ENCODE measurements around the gene ROGDI.
A peak's percentile ranks its signal among the peaks of the same experiment; 100 is the strongest.

The ROGDI gene

DNA sequence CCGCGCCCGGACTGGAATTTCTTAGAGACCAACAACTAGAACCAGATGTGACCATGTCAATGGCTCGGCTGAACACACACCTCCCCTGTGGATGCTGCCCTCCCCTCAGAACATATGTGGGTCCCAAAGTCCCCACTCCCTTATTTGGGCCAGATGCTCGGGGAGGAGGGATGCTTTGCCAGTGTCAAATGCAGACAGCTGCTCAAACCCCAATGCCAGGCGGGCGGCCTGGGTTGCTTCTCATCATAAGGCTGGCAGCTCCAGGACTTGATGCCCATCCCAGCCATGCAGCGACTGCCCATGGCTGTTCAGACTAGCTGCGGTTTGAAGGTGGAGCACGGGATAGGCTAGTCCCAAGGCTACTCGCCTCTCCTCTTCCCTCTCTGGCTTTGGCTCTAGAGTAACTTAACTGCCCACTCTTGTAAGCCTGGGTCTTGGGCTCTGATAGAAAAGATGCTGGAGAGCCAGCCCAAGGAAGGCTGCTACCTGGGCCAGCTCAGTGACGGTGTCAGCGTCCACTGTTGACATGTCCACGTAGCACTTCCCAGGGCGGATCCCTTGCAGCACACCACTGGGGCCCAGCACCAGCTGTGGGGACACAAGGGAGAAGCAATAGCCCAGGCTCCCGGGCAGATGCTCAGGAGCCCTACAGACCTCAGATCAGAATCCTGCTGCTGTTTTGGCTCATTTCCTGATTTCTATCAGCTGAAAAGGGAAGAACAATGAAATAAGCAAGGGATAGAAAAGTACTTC, 11.0 kb upstream of the ROGDI start:
- DNase-seq = no peak

DNA sequence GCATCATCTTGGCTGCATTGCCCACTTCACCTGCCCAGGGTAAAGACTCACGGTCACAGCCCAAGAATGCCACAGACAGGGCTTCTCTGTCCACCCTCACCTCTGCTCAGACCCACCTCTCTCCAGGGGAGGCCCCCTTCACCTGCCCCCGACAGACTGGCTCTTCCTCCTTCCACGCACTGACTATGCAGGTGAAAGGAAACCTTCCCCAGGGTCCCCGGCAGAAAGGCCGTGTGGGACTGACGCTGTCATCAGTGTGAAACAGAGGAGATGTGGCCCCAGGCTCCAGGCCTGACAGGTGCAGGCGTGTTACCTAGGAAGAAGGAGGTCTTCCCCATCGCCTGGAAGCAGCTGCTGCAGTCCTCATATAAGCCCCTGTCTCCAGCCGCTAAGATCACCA, 9.3 kb upstream of the ROGDI start:
- no peak for DNase-seq

DNA sequence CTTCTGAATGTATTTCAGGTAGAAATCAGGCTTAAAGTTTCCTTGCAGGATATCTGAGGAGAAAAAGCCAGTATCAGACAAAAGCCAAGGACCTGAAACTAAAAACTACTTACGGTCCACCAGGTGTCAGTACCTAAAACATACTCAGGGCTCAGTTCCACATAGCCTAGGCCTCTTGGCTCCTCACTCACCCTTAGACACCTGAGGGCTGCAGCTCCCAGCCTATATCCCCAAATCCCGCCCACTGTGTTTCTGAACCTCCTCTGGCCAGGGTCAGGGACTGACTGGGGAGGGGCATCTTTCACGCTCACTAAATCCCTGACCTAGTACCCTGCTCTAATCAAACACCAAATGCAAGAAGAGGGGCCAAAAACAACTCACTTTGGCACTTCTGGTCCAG, 8.8 kb upstream of the ROGDI start:
- DNase-seq = no peak

DNA sequence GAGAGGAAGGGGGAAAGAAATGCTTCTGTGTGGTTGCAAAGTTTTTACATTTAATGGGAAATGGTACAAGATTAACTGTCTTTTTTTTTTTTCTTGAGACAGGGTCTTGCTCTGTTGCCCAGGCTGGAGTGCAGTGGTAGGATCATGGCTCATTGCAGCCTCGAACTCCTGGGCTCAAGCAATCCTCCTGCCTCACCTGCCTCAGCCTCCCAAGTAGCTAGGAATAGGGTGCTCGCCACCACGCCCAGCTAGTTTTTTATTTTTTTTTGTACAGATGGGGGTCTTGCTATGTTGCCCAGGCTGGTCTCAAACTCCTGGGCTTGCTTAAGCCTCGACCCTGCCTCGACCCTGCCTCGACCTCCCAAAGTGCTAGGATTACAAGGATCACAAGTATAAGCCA, 3.8 kb upstream of the ROGDI start:
- no peak for DNase-seq

DNA sequence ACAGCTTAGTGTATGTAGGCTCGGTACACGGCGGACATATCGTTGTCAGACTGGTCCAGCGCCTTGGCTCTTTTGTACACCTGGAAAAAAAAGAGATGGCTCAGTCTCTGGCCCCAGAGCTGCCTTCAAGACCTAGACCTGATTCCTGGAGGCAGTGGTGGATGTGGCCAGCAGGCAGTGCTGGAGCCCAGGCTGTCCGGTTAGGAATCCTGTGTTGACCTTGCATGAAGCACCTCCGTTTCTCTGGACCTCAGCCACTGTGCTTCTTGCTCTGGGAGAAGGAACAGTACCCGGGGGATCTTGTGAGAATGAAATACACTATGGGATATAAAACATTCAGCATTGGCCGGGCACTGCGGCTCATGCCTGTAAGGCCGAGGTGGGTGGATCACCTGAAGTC, 2.8 kb upstream of the ROGDI start:
- DNase-seq = no peak

DNA sequence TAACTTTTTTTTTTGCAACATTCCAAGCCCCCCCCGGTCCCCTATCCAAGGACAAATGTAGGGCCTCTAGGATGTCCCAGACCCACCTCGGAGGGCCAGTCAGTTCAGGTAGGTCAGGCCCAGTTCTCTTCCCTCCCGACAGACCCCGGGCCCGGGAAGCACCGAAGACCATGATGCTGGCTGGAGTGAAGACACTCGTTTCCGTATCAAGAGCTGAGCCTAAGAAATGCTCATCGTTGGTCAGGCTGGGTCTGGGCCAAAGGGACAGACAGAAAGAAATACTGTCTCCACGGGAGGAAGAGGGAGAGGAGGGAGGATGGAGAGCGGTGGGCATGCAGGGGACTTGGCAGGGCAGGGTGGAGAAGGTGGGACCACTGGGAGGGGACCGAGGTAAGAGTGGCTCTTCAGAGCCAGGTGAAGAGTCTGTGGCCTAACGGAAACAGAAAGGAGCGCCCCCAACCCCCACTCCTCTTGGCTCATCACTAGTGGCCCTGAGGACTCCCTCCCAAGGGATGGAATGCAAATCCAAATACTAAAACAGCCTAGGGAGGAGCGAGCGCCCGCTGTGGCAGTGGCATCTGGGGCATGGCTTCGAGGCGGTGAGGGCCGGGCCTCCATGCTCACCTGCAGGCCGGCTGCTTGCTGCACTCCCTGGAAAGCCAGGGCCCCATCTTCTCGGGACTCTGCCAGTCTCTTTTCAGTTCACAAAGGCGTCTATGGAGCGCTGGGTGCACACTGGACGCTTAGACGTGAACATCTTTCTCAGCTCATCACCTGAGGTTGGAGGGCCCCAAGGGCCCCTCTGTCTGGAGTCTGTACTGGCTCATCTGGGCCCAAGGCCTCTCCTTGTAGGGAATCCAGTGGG, 1.7 kb upstream of the ROGDI start:
- no peak for DNase-seq

DNA sequence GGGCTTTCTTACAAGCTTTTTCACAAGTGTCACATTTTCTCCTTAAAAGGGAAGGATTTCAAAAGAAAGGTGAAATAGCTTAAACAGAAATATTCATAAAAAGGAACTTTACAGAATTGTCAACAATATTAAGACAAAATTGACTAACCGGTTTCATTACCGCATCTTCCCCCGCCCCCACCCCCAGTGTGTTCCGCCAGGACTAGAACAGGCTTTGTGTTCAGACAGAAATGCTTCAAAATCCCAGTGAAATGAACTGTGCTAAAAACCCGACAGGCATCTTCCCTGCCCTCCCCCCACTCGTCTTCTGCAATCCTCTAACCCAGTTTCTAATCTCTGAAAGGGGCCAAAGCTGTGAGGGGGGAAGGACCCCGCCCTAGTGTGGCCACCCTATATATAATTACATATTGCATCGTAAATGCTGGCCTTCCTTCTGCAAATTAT, 990 bp upstream of the ROGDI start:
- DNase-seq = no peak

DNA sequence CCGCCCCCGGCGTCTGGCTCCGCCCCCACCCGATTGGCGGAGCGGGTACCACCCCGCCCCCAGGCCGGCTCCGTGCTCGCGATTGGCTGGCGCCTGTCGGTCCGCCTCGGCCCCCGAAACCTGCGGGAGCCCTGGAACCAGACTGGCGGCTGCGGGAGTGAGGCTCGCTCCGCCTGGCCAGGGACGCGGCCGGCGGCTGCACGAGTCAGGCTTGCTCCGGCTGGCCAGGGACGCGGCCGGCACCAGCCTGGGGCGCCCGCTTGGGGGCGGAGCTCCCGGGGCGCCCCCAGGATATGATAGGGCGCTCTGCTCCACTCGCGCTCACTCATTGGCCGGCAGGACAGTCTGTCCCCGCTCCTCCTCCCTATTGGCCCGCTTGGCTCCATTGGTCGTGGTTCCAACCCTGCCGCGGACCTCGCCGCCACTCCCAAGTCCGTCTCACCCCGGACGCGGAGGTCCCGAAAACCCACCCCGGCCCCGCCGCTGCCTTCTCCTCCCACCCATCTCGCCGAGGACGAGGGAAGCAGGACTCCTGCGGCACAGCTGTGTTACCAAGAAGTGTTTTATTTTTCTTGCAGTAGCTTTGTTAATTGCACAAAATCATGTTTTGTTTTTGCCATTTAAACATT, 340 bp upstream of the ROGDI start:
- peak; percentile 87 for DNase-seq

DNA sequence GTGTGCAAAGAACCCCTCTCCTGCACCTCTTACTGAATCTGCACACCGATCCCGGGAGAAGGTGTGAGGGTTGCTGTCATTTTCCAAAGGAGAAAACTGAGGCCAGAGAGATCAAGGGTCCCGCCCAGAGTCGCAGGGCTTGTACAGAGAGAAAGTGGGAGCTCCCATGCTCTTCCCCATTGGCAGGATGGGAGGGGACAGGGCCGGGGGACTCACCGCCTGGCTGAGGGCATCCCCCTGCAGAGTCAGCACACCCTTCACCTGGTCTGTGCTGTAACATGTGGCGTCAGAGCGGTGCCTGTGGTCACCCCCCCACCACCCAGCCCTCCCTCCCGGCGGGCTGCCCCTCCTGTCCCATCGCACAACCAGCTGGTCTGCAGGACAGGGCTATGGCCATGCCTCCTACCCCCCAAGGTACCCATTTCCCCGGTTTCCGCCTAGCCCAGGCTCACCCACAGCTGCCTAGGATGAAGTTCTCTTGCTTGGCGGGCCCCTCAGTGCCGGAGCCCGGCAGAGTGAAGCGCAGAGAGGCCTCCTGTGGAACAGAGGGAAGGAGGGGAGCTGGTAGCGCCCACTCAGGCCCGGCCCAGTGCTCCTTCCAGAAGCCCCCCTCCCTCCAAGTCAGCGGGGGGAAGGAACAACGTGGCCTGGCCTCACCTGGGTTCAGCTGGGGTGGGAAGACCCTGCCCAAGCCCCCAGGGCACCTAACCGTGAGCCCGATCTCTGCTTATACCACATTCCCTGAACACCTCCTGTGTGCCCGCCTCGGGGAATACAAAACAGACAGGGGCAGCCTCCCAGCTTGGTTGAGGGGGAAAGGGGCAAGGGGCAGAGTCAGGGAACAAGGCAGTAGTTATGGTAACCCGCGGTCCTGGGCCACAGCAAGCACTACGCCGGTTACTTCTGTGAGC, 1.1 kb downstream of the ROGDI start:
- DNase-seq = no peak

DNA sequence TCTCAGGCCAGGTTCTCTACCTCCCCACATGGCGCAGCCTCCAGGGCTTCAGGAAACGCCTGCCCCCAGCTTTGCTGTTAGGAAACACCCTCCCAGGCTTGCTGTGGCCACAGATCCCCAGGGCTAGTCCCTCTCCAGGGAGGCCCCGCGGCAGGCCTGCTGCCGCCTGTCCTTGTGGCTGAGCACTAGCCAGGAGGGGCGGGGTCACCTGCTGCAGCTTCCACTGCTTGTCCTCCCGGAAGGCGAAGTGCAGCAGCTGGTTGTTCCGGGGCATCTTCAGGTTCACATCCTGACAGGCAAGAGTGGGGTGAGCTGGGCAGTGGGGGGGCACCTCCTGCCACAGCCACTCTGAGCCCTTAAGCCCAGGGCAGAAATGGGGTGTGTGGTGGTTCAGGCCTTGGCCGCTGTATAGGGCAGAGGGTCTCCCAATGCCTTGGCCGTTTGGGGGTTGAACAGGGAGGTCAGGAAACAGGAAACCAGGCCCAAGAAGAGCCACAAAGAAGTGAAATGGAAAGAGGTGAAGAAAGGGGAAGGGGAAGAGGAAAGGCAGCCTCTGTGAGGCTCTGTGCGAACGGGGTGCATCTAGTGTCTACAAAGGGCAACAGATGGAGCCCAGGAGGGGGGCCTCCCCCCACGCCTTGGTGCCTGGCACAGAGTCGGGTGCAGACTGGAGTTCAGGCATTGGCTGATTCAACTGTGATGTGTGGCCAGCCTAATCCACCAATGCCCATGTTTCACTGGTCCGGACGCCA, 2.0 kb downstream of the ROGDI start:
- DNase-seq = no peak

DNA sequence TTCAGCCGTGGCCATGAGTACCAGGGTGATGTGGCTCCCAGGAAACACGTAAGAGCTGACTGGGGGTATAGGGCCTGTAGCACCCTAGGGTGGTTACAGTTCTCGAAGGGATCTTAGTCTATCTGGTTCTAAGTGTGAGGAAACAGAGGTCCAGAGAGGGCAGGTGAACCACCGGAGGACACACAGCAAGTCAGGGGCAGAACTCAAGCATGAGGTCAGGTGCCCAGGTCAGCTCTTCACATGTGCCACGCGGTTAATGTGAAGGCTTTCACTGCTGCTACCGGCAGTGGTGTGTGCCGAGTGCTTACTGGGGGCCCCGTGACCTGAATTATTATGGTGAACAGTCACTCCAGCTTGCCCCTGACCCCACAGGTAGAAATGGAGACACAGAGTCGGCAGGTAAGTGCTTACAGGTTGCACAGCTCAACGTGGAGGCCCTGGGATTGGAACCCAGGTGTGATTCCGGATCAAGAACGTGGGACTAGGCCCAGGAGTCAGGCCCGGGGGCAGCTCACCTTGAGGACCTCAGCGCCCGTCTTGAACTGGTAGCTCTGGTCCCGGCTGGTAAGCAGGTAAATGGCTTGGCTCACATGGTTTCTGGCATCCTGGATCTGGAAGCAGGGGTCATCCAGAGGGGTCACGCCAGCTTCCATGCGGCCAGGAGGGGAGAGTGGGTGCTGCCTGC, 3.1 kb downstream of the ROGDI start:
- no peak for DNase-seq

DNA sequence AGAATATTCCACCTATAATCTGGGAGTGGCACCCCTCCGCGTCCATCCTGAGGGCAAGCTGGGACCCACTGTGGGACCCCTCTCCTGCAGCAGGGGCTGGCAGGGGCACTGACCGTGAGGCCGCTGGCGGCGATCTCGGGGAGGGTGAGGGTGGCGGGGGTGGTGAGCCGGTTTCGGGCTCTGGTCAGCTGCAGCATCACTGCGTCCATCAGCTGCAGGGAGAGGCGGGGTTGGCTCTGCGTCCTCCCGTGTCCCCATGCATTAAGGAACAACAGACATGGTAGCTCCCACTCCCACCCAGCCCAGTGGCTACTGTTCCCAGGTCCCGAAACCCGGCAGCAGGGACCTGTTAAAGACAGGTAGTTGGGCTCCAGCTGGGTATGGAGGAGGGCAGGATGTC, 4.0 kb downstream of the ROGDI start:
- DNase-seq = no peak

DNA sequence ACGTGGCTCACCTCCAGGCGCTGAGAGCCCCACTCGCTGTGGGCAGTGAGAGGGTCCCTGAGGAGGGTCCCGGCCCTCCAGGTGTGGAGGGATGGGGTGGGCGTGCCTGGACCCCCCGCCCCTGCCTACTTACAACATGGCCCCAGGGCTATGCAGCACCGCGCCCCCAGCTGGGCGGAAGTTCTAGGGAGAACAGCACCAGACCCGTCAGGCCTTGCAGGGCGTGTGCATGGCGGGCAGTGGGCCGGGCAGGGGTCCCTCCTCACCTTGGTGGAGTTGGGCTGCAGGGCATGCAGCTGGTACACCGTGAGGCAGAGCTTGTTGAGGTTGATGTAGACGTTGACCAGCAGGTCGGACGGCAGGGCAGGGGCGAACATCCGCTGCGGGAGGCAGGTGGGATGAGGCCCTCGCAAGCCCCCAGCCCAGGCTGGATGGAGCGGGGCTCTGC, 4.6 kb downstream of the ROGDI start:
- no peak for DNase-seq

DNA sequence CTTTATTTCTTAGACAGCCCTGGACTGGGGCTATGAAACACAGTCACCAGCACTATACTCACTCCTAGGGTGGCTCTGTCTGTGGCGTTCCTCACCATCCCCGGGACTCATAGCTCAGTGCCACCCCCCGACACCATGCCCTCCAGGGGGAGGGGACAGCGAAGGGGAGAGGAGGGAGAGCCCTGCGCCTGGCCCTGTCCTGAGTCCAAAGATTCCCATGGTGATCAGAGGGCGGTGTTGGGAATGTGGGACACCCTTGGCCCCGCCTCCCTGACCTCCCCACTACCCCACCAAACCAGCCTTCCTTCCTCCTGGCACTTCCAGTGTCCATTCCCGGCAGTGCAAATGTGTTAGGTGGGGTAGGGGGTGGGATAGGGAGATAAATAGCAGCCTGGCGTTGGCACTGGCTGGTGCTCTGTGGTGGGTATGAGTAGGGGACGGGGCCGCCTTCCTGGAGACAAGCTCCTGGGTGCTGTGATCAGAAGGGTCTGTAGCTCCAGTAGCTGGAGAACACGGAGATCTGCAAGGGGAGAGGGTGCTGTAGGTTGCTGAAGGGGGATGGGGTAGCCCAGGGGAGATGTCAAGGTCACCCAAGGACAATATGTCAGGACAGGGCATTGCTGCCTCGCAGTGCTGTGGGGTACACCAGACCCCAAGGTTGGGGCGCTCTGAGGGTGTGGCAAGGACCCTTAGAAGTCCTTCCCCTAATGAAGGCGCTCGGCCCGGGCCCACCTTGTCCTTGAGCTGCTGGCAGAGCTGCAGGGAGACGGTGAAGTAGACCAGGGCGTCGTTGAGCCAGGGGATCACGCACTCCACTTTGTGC, 5.2 kb downstream of the ROGDI start:
- no peak for DNase-seq

DNA sequence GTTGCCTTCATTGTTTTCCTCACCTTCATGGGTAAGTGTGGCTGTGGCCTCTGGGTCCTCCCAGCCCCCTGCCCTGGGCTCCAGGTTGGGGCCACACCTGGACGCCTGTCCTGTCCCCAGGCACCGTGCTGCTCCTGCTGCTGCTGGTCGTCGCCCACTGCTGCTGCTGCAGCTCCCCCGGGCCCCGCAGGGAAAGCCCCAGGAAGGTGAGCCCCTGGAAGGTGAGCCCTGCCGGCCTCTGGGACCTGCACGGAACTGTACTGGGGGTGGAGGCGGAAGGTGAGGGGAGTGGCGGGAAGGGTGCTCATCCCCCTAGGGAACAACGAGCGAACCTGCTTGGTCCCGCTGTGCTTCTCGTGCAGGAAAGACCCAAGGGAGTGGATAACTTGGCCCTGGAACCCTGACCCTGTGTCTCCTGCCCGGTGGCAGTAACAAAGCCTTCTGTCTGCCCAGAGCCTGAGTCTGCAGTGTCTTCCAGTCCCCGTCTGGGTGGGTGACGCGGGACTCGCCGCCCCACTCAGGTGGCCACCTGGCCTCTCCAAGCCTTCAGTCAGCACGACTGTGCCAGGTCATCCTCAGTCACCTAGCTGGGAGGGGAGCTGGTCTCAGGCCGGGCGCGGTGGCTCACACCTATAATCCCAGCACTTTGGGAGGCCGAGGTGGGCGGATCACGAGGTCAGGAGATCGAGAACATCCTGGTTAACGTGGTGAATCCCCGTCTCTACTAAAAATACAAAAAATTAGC, 6.4 kb downstream of the ROGDI start:
- DNase-seq = no peak

DNA sequence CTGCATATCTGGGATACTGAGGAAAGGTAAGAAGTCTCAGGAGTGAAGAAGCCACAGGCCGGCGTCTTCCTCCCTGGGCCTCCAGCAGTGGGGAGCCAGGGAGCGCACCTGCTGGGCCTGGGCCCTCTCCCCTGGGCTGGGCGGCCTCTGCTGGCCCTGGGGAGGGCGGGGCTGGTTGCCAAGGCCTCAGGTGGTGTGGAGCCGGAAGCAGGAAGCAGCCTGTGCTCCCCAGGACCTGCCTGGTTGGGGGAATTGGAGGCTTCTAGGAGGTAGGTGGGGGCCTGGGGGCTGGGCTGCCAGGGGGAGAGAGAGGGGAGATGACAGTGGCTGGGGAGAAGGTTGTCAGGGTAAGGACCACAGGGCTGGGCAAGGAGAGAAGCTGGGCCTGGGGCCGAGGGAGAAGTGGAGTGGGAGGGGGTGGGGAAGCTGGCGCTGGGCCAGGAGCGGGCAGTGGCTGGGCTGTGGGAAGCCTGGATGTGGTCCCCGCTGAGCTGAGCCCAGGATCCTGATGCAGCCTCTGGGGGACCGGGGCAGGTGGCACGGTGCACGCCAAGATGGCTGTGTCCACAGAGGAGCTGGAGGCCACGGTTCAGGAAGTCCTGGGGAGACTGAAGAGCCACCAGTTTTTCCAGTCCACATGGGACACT, 7.1 kb downstream of the ROGDI start, which contains the start of gene SMIM22:
SMIM22 (plus strand) TSS at position 189 of the 647 bp plus-strand sequence; CDS start at position 555, 366 bp downstream.
- DNase-seq = peak; percentile 55

DNA sequence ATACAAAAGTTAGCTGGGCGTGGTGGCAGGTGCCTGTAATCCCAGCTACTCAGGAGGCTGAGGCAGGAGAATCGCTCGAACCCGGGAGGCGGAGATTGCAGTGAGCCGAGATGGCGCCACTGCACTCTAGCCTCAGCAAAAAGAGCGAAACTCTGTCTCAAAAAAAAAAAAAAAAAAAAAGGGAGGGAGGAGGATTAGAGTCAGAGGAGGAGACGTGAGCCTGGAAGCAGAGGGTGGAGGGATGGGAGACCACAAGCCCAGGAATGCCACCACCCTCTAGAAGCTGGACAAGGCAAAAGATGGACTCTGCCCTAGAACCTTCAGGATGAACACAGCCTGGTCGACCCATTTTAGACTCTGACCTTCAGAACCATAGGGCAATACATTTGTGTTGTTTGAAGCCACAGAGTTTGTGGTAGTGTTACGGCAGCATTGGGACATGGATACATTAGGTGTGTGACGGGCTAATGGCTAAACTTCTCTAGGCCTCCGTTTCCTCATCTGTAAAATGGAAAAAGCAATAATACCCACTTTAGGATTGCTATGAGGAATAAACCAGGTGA, 9.4 kb downstream of the ROGDI start:
- no peak for DNase-seq

DNA sequence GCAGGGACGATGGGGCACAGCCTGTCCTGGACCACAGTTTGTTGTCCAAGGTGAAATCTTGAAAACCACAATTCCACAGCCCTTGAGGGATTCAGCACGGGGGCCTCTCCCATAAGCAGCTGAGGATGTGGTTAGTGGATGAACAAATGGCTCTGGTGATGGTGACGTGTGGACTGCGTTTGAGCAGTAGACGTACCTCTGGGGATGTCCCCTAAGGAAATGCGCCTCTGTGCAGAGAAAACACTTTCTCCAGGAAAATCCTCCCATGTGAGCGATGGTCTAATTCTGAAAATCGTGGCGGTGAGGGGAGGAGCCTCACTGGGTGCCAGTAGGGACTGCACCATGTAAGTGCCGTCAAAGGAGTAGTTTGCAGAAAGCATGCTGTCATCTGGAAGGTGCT, 11.6 kb downstream of the ROGDI start:
- no peak for DNase-seq

DNA sequence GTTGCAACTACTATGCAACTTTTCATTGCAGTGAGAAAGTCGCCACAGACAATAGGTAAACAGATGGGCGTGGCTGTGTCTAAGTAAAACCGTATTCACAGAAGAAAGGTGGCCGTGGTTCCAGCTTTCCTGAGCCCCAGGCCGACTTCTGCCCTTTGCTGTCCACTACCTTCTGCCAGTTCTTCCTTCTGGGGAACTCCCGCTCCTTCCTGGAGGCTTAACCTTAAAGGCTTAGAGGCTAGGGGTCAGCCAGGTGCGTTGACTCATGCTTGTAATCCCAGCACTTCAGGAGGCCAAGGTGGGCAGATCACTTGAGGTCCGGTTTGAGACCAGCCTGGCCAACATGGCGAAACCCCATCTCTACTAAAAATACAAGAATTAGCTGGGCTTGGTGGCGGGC, 12.2 kb downstream of the ROGDI start:
- no peak for DNase-seq
